ENCODE results near the gene SMYD3.

DNA sequence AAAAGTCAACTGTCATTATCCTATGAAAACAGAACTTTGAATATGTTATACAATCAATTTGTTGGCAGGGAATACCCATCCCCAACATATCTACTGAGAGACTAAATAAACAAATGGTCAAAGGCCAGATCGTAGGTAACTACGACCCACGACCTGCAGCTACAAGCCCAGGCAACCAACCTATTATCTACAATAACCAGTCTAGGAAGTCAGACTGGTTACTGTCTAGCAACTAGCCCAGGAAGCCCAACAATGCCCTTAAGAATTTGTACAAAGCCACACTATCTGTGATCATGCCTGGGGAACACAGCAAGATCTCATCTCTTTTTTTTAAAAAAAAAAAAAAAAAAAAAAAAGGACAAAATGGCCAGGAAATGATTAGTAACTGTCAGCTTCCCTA is 58.7 kb downstream of the SMYD3 start:
- TF ChIP-seq, protein P1, sequence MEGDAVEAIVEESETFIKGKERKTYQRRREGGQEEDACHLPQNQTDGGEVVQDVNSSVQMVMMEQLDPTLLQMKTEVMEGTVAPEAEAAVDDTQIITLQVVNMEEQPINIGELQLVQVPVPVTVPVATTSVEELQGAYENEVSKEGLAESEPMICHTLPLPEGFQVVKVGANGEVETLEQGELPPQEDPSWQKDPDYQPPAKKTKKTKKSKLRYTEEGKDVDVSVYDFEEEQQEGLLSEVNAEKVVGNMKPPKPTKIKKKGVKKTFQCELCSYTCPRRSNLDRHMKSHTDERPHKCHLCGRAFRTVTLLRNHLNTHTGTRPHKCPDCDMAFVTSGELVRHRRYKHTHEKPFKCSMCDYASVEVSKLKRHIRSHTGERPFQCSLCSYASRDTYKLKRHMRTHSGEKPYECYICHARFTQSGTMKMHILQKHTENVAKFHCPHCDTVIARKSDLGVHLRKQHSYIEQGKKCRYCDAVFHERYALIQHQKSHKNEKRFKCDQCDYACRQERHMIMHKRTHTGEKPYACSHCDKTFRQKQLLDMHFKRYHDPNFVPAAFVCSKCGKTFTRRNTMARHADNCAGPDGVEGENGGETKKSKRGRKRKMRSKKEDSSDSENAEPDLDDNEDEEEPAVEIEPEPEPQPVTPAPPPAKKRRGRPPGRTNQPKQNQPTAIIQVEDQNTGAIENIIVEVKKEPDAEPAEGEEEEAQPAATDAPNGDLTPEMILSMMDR (IDR thresholded peaks at IDR 0.05), result no peak
- TF ChIP-seq POLR2A (IDR thresholded peaks at IDR 0.05; ENCODE audit: low read depth), result no peak
- TF ChIP-seq POLR2AphosphoS5 (IDR thresholded peaks at IDR 0.05), result no peak
- no peak for TF ChIP-seq EP300 (IDR thresholded peaks at IDR 0.05)
